ENCODE results near the gene ATP12A.

- TF ChIP-seq, protein P1, sequence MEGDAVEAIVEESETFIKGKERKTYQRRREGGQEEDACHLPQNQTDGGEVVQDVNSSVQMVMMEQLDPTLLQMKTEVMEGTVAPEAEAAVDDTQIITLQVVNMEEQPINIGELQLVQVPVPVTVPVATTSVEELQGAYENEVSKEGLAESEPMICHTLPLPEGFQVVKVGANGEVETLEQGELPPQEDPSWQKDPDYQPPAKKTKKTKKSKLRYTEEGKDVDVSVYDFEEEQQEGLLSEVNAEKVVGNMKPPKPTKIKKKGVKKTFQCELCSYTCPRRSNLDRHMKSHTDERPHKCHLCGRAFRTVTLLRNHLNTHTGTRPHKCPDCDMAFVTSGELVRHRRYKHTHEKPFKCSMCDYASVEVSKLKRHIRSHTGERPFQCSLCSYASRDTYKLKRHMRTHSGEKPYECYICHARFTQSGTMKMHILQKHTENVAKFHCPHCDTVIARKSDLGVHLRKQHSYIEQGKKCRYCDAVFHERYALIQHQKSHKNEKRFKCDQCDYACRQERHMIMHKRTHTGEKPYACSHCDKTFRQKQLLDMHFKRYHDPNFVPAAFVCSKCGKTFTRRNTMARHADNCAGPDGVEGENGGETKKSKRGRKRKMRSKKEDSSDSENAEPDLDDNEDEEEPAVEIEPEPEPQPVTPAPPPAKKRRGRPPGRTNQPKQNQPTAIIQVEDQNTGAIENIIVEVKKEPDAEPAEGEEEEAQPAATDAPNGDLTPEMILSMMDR (IDR thresholded peaks at IDR 0.05), result no peak
- TF ChIP-seq HDAC2 (IDR thresholded peaks at IDR 0.05) (no peak), CHD2 (IDR thresholded peaks at IDR 0.05; ENCODE audit: low read length, partially characterized antibody) (no peak), POLR2A (IDR thresholded peaks at IDR 0.05; ENCODE audit: low read length) (no peak)
Observed at GRCh38 chr13:24640752-24641151, 39.5 kb upstream of the ATP12A start.
